A549 (cell line): ENCODE measurements around the gene RGS9BP. TPM values are rescaled to one million over a fixed set of nuclear protein-coding genes. Genes with fewer than 3 reads are reported as not detected.

ENCODE experiments used
- CEBPB ChIP-seq, 2 experiments: fragments of >200 bp in 1 of 2; sonication (Bioruptor Twin) in 1 of 2; formaldehyde crosslinking in 1 of 2; IDR thresholded peaks; 2 replicates each; pipeline ENCODE4 v1.6.1; 2012 to 2016
- FOSL2 ChIP-seq, 2 experiments: fragments of 450-650 bp in 1 of 2; fragments of >200 bp in 1 of 2; sonication (Bioruptor Twin) in 1 of 2; formaldehyde crosslinking; IDR thresholded peaks; 2 replicates each; pipeline versions ENCODE4 v1.5.0 to v1.6.1; 2016 to 2020; ENCODE audit warnings: mild to moderate bottlenecking in 1 of 2, moderate library complexity in 1 of 2
- HOXB13 ChIP-seq: fragments of 250-450 bp; sonication (Bioruptor Pico); IDR thresholded peaks from 2 replicates; pipeline ENCODE4 v1.5.0; 2020; ENCODE audit warnings: low read depth, mild to moderate bottlenecking, moderate library complexity
- JUN ChIP-seq, 2 experiments: fragments of >200 bp; sonication (Bioruptor Twin); formaldehyde crosslinking; IDR thresholded peaks; 2 replicates in 1 of 2; 3 replicates in 1 of 2; pipeline ENCODE4 v1.6.1; 2016 to 2017
- POLR2AphosphoS2 ChIP-seq: conservative IDR thresholded peaks from 2 replicates; pipeline ENCODE4 v1.6.1; 2012; ENCODE audit warnings: low read length, improper control_type of control experiment, inconsistent platforms
- RAD21 ChIP-seq, 2 experiments: fragments of >200 bp in 1 of 2; sonication (Bioruptor Twin) in 1 of 2; formaldehyde crosslinking in 1 of 2; IDR thresholded peaks in 1 of 2; conservative IDR thresholded peaks in 1 of 2; 2 replicates in 1 of 2; 3 replicates in 1 of 2; pipeline ENCODE4 v1.6.1; 2012 to 2018; ENCODE audit warnings: inconsistent platforms in 1 of 2
- RFX5 ChIP-seq: fragments of 450-650 bp; IDR thresholded peaks from 2 replicates; pipeline ENCODE4 v1.7.1; 2014; ENCODE audit warnings: antibody characterized with exemption, mild to moderate bottlenecking, moderate library complexity
- RNF2 ChIP-seq: fragments of 200-600 bp; sonication (generic); IDR thresholded peaks from 2 replicates; pipeline ENCODE4 v1.6.1; 2016; ENCODE audit warnings: low read depth, mild to moderate bottlenecking, antibody characterized with exemption, moderate library complexity, borderline replicate concordance
- TFCP2L1 ChIP-seq: fragments of 250-450 bp; sonication (Bioruptor Pico); IDR thresholded peaks from 2 replicates; pipeline ENCODE4 v1.5.0; 2021; ENCODE audit warnings: mild to moderate bottlenecking
- ZC3H11A ChIP-seq: fragments of 450-650 bp; IDR thresholded peaks from 2 replicates; pipeline ENCODE4 v1.6.1; 2014; ENCODE audit warnings: antibody characterized with exemption, mild to moderate bottlenecking
- ZNF302 ChIP-seq: fragments of 250-450 bp; sonication (Bioruptor Pico); IDR thresholded peaks from 2 replicates; pipeline ENCODE4 v1.9.0; 2021; ENCODE audit warnings: inconsistent platforms, mild to moderate bottlenecking, moderate library complexity
- polyA plus RNA-seq, 4 experiments: library from polyadenylated mRNA; depleted of rRNA in 3 of 4; stranded (reverse); fragments of >200 nt; fragmentation: RNase III in 1 of 4; extraction: RNeasy Plus Mini Kit Qiagen cat#74134 plus additional on column Dnase treatment in 1 of 4; gene quantifications; 2 replicates in 3 of 4; 3 replicates in 1 of 4; pipeline ENCODE4 v1.2.3, GENCODE V29; 2011 to 2017
- TF ChIP-seq, protein P1 (sequence below): fragments of 250-450 bp; sonication (Bioruptor Pico); IDR thresholded peaks from 2 replicates; pipeline ENCODE4 v1.5.0; 2021; ENCODE audit warnings: mild to moderate bottlenecking, moderate library complexity, borderline replicate concordance
- TF ChIP-seq, protein P2 (sequence below): fragments of >200 bp; sonication (Bioruptor Twin); formaldehyde crosslinking; IDR thresholded peaks from 3 replicates; pipeline ENCODE4 v1.6.1; 2016
- TF ChIP-seq, protein P3 (sequence below): IDR thresholded peaks from 2 replicates; pipeline ENCODE4 v1.6.1; 2012
- TF ChIP-seq, protein P4 (sequence below): IDR thresholded peaks from 2 replicates; pipeline ENCODE4 v1.6.1; 2012; ENCODE audit warnings: low read depth, borderline replicate concordance
- TF ChIP-seq, protein P5 (sequence below): IDR thresholded peaks from 2 replicates; pipeline ENCODE4 v1.6.1; 2012
- TF ChIP-seq, protein P6 (sequence below): fragments of 200-600 bp; sonication (generic); IDR thresholded peaks from 2 replicates; pipeline ENCODE4 v1.6.1; 2016; ENCODE audit warnings: antibody characterized with exemption, mild to moderate bottlenecking, moderate library complexity
- TF ChIP-seq, protein P7 (sequence below): fragments of 250-450 bp; sonication (Bioruptor Pico); IDR thresholded peaks from 2 replicates; pipeline ENCODE4 v1.5.0; 2020; ENCODE audit warnings: low read depth, mild to moderate bottlenecking, moderate library complexity

RGS9BP gene
- polyA plus RNA-seq, 2 of the 4 experiments (the other 2 are of a cell fraction) = 0.17 to 0.41 TPM

DNA sequence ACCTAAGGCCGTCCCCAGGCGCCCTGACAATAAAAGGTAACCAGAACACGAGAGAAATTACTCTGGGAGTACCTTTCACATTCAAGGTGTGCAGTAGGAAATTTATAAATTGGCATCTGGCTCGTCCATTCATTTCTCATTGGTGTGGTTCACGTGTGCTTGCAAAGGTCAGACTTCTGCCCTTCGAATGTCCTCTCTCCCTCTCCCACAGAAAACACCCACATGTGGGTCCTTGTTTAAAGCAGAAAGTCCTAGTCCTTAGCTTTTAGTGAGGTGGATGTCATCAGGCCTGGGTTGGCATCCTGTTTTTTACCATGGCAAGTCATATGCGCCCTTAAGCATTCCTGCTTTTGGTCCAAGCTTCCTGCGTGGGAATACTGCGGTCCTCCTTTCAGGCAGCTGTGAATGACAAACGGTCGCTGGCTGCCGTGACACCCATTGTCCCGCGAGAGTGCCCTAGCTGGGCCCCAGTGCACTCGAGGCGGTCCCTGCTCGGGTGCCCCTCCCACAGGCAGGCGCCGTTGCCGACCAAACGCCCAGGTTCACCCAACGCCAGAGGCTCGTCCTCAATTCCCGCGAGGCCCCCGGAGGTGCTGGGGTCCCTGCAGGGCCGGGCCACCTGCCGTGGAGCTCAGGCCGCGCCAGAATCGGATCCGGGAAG is 15.8 kb downstream of the RGS9BP start, which contains the start of gene NUDT19 (continued):
- TF ChIP-seq RFX5 (peak; percentile 54; the same call in 1 of the 2 replicates), ZC3H11A (no peak), RNF2 (no peak), FOSL2 (IDR thresholded peaks at IDR 0.05) (no peak), FOSL2 (CRISPR knock-in tag; IDR thresholded peaks at IDR 0.05) (no peak), HOXB13 (CRISPR knock-in tag) (no peak), CEBPB (IDR thresholded peaks at IDR 0.05) (no peak), JUN (IDR thresholded peaks at IDR 0.05) (peak in 1 of 2 experiments; percentile 95; a peak in 1 of 5 replicates), POLR2AphosphoS2 (no peak), TFCP2L1 (CRISPR knock-in tag) (no peak), ZNF302 (CRISPR knock-in tag) (no peak), RAD21 (conservative IDR thresholded peaks at IDR 0.05 in 1 of 2, IDR thresholded peaks at IDR 0.05 in 1 of 2) (peak in 1 of 2 experiments; percentile 25; a peak in 1 of 5 replicates)
- TF ChIP-seq, protein P1, sequence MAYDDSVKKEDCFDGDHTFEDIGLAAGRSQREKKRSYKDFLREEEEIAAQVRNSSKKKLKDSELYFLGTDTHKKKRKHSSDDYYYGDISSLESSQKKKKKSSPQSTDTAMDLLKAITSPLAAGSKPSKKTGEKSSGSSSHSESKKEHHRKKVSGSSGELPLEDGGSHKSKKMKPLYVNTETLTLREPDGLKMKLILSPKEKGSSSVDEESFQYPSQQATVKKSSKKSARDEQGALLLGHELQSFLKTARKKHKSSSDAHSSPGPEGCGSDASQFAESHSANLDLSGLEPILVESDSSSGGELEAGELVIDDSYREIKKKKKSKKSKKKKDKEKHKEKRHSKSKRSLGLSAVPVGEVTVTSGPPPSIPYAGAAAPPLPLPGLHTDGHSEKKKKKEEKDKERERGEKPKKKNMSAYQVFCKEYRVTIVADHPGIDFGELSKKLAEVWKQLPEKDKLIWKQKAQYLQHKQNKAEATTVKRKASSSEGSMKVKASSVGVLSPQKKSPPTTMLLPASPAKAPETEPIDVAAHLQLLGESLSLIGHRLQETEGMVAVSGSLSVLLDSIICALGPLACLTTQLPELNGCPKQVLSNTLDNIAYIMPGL (CRISPR knock-in tag) = no peak
- TF ChIP-seq, protein P2, sequence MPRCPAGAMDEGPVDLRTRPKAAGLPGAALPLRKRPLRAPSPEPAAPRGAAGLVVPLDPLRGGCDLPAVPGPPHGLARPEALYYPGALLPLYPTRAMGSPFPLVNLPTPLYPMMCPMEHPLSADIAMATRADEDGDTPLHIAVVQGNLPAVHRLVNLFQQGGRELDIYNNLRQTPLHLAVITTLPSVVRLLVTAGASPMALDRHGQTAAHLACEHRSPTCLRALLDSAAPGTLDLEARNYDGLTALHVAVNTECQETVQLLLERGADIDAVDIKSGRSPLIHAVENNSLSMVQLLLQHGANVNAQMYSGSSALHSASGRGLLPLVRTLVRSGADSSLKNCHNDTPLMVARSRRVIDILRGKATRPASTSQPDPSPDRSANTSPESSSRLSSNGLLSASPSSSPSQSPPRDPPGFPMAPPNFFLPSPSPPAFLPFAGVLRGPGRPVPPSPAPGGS = peak; percentile 96
- TF ChIP-seq, protein P3, sequence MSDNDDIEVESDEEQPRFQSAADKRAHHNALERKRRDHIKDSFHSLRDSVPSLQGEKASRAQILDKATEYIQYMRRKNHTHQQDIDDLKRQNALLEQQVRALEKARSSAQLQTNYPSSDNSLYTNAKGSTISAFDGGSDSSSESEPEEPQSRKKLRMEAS = peak; percentile 87
- TF ChIP-seq, protein P4, sequence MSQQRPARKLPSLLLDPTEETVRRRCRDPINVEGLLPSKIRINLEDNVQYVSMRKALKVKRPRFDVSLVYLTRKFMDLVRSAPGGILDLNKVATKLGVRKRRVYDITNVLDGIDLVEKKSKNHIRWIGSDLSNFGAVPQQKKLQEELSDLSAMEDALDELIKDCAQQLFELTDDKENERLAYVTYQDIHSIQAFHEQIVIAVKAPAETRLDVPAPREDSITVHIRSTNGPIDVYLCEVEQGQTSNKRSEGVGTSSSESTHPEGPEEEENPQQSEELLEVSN = peak; percentile 75
- TF ChIP-seq, protein P5, sequence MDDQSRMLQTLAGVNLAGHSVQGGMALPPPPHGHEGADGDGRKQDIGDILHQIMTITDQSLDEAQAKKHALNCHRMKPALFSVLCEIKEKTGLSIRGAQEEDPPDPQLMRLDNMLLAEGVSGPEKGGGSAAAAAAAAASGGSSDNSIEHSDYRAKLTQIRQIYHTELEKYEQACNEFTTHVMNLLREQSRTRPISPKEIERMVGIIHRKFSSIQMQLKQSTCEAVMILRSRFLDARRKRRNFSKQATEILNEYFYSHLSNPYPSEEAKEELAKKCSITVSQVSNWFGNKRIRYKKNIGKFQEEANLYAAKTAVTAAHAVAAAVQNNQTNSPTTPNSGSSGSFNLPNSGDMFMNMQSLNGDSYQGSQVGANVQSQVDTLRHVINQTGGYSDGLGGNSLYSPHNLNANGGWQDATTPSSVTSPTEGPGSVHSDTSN = peak; percentile 66; the same call in 1 of the 2 replicates
- TF ChIP-seq, protein P6, sequence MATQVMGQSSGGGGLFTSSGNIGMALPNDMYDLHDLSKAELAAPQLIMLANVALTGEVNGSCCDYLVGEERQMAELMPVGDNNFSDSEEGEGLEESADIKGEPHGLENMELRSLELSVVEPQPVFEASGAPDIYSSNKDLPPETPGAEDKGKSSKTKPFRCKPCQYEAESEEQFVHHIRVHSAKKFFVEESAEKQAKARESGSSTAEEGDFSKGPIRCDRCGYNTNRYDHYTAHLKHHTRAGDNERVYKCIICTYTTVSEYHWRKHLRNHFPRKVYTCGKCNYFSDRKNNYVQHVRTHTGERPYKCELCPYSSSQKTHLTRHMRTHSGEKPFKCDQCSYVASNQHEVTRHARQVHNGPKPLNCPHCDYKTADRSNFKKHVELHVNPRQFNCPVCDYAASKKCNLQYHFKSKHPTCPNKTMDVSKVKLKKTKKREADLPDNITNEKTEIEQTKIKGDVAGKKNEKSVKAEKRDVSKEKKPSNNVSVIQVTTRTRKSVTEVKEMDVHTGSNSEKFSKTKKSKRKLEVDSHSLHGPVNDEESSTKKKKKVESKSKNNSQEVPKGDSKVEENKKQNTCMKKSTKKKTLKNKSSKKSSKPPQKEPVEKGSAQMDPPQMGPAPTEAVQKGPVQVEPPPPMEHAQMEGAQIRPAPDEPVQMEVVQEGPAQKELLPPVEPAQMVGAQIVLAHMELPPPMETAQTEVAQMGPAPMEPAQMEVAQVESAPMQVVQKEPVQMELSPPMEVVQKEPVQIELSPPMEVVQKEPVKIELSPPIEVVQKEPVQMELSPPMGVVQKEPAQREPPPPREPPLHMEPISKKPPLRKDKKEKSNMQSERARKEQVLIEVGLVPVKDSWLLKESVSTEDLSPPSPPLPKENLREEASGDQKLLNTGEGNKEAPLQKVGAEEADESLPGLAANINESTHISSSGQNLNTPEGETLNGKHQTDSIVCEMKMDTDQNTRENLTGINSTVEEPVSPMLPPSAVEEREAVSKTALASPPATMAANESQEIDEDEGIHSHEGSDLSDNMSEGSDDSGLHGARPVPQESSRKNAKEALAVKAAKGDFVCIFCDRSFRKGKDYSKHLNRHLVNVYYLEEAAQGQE = peak; percentile 86
- TF ChIP-seq, protein P7, sequence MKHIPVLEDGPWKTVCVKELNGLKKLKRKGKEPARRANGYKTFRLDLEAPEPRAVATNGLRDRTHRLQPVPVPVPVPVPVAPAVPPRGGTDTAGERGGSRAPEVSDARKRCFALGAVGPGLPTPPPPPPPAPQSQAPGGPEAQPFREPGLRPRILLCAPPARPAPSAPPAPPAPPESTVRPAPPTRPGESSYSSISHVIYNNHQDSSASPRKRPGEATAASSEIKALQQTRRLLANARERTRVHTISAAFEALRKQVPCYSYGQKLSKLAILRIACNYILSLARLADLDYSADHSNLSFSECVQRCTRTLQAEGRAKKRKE = no peak
- TF ChIP-seq, all 56 proteins: peak for 13
